Neural cell (in vitro differentiated cells): ENCODE measurements around the gene PRKCE. TPM values are rescaled to one million over a fixed set of nuclear protein-coding genes. Genes with fewer than 3 reads are reported as not detected.

Experiments used
- H2AFZ ChIP-seq: fragments of 200-600, 300-800 bp; sonication (generic), shearing (Covaris generic); 2 replicates; pipeline ENCODE4 v1.6.0; 2014; ENCODE audit warnings: low read depth, mild to moderate bottlenecking, antibody characterized with exemption, low read length, moderate library complexity
- H3F3A ChIP-seq: fragments of 200-600 bp; shearing (Covaris generic); 2 replicates; pipeline ENCODE4 v1.6.1; 2016; ENCODE audit warnings: mild to moderate bottlenecking, moderate library complexity, mixed read lengths, antibody characterized with exemption, low read length; ENCODE audit not compliant: insufficient read depth, poor library complexity, severe bottlenecking
- H3K27ac ChIP-seq: fragments of 200-600, 300-800 bp; sonication (generic), shearing (Covaris generic); 2 replicates; pipeline ENCODE4 v1.5.1; 2014; ENCODE audit warnings: mild to moderate bottlenecking, low read length, moderate library complexity
- H3K27me3 ChIP-seq: fragments of 300-800, 200-600 bp; sonication (generic), shearing (Covaris generic); 2 replicates; pipeline ENCODE4 v1.6.0; 2014; ENCODE audit warnings: mild to moderate bottlenecking, low read depth, low read length, moderate library complexity; ENCODE audit not compliant: insufficient read depth
- H3K36me3 ChIP-seq: fragments of 300-800, 200-600 bp; sonication (generic), shearing (Covaris generic); 2 replicates; pipeline ENCODE4 v1.5.1; 2014; ENCODE audit warnings: mild to moderate bottlenecking, antibody characterized with exemption, low read length, moderate library complexity; ENCODE audit not compliant: insufficient read depth
- H3K4me2 ChIP-seq: fragments of 300-800, 200-600 bp; sonication (generic), shearing (Covaris generic); 2 replicates; pipeline ENCODE4 v1.6.0; 2014; ENCODE audit warnings: mild to moderate bottlenecking, low read length
- H3K4me3 ChIP-seq: fragments of 300-800, 200-600 bp; sonication (generic), shearing (Covaris generic); 2 replicates; pipeline ENCODE4 v1.5.1; 2014; ENCODE audit warnings: mild to moderate bottlenecking, low read length, moderate library complexity
- H3K79me2 ChIP-seq: fragments of 200-600 bp; shearing (Covaris generic); replicated peaks from 2 replicates; pipeline ENCODE4 v1.6.0; 2014; ENCODE audit warnings: mild to moderate bottlenecking, low read length, moderate library complexity; ENCODE audit not compliant: insufficient read depth
- H3K9ac ChIP-seq: fragments of 300-800, 200-600 bp; sonication (generic), shearing (Covaris generic); 2 replicates; pipeline ENCODE4 v1.6.1; 2016; ENCODE audit warnings: mild to moderate bottlenecking, low read length, mixed read lengths
- H3K9me2 ChIP-seq: fragments of 200-600 bp; shearing (Covaris generic); 2 replicates; pipeline ENCODE4 v1.6.1; 2016; ENCODE audit warnings: mild to moderate bottlenecking, low read length, mixed read lengths; ENCODE audit not compliant: insufficient read depth
- H3K9me3 ChIP-seq: fragments of 200-600, 300-800 bp; sonication (generic), shearing (Covaris generic); 2 replicates; pipeline ENCODE4 v1.6.1; 2016; ENCODE audit warnings: mild to moderate bottlenecking, mixed run types, low read length, moderate library complexity, mixed read lengths
- H4K20me1 ChIP-seq: fragments of 200-600 bp; shearing (Covaris generic); 2 replicates; pipeline ENCODE4 v1.6.1; 2016; ENCODE audit warnings: mild to moderate bottlenecking, mixed run types; ENCODE audit not compliant: insufficient read depth
- EP300 ChIP-seq: fragments of 450-650 bp; conservative IDR thresholded peaks from 2 replicates; pipeline ENCODE4 v1.6.1; 2014; ENCODE audit warnings: antibody characterized with exemption, mild to moderate bottlenecking, moderate library complexity; ENCODE audit not compliant: poor library complexity, severe bottlenecking
- EZH2 ChIP-seq: fragments of 200-600, 300-800 bp; shearing (Covaris generic), sonication (generic); IDR thresholded peaks from 2 replicates; pipeline ENCODE4 v1.6.1; 2014; ENCODE audit warnings: antibody characterized with exemption, low read length, borderline replicate concordance, mild to moderate bottlenecking; ENCODE audit not compliant: insufficient read depth, poor library complexity, severe bottlenecking
- MXI1 ChIP-seq: fragments of 450-650 bp; conservative IDR thresholded peaks from 2 replicates; pipeline ENCODE4 v1.6.1; 2014; ENCODE audit warnings: antibody characterized with exemption, mild to moderate bottlenecking; ENCODE audit not compliant: poor library complexity, severe bottlenecking
- POLR2AphosphoS5 ChIP-seq: IDR thresholded peaks from 2 replicates; pipeline ENCODE4 v1.6.1; 2012
- RAD21 ChIP-seq: fragments of 450-650 bp; conservative IDR thresholded peaks from 2 replicates; pipeline ENCODE4 v1.6.1; 2014; ENCODE audit warnings: antibody characterized with exemption, mild to moderate bottlenecking, moderate library complexity
- SMC3 ChIP-seq: fragments of 450-650 bp; conservative IDR thresholded peaks from 2 replicates; pipeline ENCODE4 v1.6.1; 2014; ENCODE audit warnings: antibody characterized with exemption, mild to moderate bottlenecking, moderate library complexity; ENCODE audit not compliant: poor library complexity
- TAF1 ChIP-seq: IDR thresholded peaks from 2 replicates; pipeline ENCODE4 v1.6.1; 2012; ENCODE audit warnings: low read depth
- polyA plus RNA-seq: library from polyadenylated mRNA; depleted of rRNA; stranded (reverse); fragments of >200 nt; gene quantifications from 2 replicates; pipeline ENCODE4 v1.2.3, GENCODE V29; 2014
- TF ChIP-seq, protein P1 (sequence below): IDR thresholded peaks from 2 replicates; pipeline ENCODE4 v1.6.1; 2012; ENCODE audit warnings: borderline replicate concordance
- TF ChIP-seq, protein P2 (sequence below): fragments of 450-650 bp; IDR thresholded peaks from 2 replicates; pipeline ENCODE4 v1.5.1; 2014; ENCODE audit warnings: antibody characterized with exemption, mild to moderate bottlenecking, moderate library complexity; ENCODE audit not compliant: poor library complexity, severe bottlenecking

PRKCE gene
- polyA plus RNA-seq, 1 donor from 2014 or later: 5.4 TPM

- no peak for TF ChIP-seq EP300
- TF ChIP-seq POLR2AphosphoS5: no peak
- TF ChIP-seq MXI1: no peak
- TF ChIP-seq, protein P1, sequence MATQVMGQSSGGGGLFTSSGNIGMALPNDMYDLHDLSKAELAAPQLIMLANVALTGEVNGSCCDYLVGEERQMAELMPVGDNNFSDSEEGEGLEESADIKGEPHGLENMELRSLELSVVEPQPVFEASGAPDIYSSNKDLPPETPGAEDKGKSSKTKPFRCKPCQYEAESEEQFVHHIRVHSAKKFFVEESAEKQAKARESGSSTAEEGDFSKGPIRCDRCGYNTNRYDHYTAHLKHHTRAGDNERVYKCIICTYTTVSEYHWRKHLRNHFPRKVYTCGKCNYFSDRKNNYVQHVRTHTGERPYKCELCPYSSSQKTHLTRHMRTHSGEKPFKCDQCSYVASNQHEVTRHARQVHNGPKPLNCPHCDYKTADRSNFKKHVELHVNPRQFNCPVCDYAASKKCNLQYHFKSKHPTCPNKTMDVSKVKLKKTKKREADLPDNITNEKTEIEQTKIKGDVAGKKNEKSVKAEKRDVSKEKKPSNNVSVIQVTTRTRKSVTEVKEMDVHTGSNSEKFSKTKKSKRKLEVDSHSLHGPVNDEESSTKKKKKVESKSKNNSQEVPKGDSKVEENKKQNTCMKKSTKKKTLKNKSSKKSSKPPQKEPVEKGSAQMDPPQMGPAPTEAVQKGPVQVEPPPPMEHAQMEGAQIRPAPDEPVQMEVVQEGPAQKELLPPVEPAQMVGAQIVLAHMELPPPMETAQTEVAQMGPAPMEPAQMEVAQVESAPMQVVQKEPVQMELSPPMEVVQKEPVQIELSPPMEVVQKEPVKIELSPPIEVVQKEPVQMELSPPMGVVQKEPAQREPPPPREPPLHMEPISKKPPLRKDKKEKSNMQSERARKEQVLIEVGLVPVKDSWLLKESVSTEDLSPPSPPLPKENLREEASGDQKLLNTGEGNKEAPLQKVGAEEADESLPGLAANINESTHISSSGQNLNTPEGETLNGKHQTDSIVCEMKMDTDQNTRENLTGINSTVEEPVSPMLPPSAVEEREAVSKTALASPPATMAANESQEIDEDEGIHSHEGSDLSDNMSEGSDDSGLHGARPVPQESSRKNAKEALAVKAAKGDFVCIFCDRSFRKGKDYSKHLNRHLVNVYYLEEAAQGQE: no peak
- TF ChIP-seq EZH2: no peak
- no peak for TF ChIP-seq TAF1
- no peak for TF ChIP-seq RAD21
- TF ChIP-seq, protein P2, sequence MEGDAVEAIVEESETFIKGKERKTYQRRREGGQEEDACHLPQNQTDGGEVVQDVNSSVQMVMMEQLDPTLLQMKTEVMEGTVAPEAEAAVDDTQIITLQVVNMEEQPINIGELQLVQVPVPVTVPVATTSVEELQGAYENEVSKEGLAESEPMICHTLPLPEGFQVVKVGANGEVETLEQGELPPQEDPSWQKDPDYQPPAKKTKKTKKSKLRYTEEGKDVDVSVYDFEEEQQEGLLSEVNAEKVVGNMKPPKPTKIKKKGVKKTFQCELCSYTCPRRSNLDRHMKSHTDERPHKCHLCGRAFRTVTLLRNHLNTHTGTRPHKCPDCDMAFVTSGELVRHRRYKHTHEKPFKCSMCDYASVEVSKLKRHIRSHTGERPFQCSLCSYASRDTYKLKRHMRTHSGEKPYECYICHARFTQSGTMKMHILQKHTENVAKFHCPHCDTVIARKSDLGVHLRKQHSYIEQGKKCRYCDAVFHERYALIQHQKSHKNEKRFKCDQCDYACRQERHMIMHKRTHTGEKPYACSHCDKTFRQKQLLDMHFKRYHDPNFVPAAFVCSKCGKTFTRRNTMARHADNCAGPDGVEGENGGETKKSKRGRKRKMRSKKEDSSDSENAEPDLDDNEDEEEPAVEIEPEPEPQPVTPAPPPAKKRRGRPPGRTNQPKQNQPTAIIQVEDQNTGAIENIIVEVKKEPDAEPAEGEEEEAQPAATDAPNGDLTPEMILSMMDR: no peak
- no peak for TF ChIP-seq SMC3
- Histone ChIP-seq H3F3A (no peaks in the 10 kb centered on the region), H3K79me2 (no peaks in the 10 kb centered on the region), H3K36me3 (no peaks in the 10 kb centered on the region), H3K9ac (no peak overlapping the region), H3K4me3 (no peak overlapping the region), H4K20me1 (no peaks in the 10 kb centered on the region), H3K27ac (no peak overlapping the region), H3K9me2 (no peaks in the 10 kb centered on the region), H3K4me2 (no peak overlapping the region), H2AFZ (no peak overlapping the region), H3K27me3 (no peaks in the 10 kb centered on the region), H3K9me3 (no peaks in the 10 kb centered on the region)
These were observed 332.9 kb downstream of the PRKCE start for GRCh38 chr2:45984366-45984765.

GRCh38 chr2:45984896-45985473, 333.5 kb downstream of the PRKCE start:
- Histone ChIP-seq H4K20me1 (no peaks in the 10 kb centered on the region), H3F3A (no peaks in the 10 kb centered on the region), H3K4me3 (no peak overlapping the region), H3K9me3 (no peaks in the 10 kb centered on the region), H3K27me3 (no peaks in the 10 kb centered on the region), H3K36me3 (no peaks in the 10 kb centered on the region), H3K27ac (no peak overlapping the region), H3K9me2 (no peaks in the 10 kb centered on the region), H3K4me2 (no peak overlapping the region), H2AFZ (no peak overlapping the region), H3K79me2 (no peaks in the 10 kb centered on the region), H3K9ac (no peak overlapping the region)
- no peak for TF ChIP-seq MXI1
- TF ChIP-seq SMC3: no peak
- TF ChIP-seq RAD21: no peak
- no peak for TF ChIP-seq POLR2AphosphoS5
